ENCODE results near the gene RIPOR2.

Gene RIPOR2

GRCh38 chr6:24831771-24832716 lies 103.7 kb downstream of the RIPOR2 start:
- H3K4me3 ChIP-seq (ENCODE audit: low read length), result no peak overlapping the region
- DNase-seq (ENCODE audit: low read depth), result no peak
- no peak for TF ChIP-seq CTCF (IDR thresholded peaks at IDR 0.05; ENCODE audit: insufficient read depth, low read depth, low read length, missing control alignments)

- DNase-seq (ENCODE audit: low read depth), result no peak
- TF ChIP-seq CTCF (IDR thresholded peaks at IDR 0.05; ENCODE audit: insufficient read depth, low read depth, low read length, missing control alignments), result no peak
These were observed 106.1 kb downstream of the RIPOR2 start for GRCh38 chr6:24829657-24830056.

GRCh38 chr6:24827970-24828369 lies 107.8 kb downstream of the RIPOR2 start:
- DNase-seq (ENCODE audit: low read depth), result no peak
- TF ChIP-seq CTCF (IDR thresholded peaks at IDR 0.05; ENCODE audit: insufficient read depth, low read depth, low read length, missing control alignments), result no peak
- no peak overlapping the region for H3K4me3 ChIP-seq (ENCODE audit: low read length)

More at GRCh38 chr6:24829657-24830056, 106.1 kb downstream of the RIPOR2 start:
- no peak overlapping the region for H3K4me3 ChIP-seq (ENCODE audit: low read length)

GRCh38 chr6:24827162-24827561 lies 108.6 kb downstream of the RIPOR2 start:
- H3K4me3 ChIP-seq (ENCODE audit: low read length), result no peak overlapping the region
- peak; percentile 18 for TF ChIP-seq CTCF (IDR thresholded peaks at IDR 0.05; ENCODE audit: insufficient read depth, low read depth, low read length, missing control alignments)
- peak; percentile 86 for DNase-seq (ENCODE audit: low read depth)

GRCh38 chr6:24825130-24825630 lies 110.6 kb downstream of the RIPOR2 start:
- peak; percentile 57 for DNase-seq (ENCODE audit: low read depth)
- no peak overlapping the region for H3K4me3 ChIP-seq (ENCODE audit: low read length)
- TF ChIP-seq CTCF (IDR thresholded peaks at IDR 0.05; ENCODE audit: insufficient read depth, low read depth, low read length, missing control alignments), result no peak

GRCh38 chr6:24824142-24824938 lies 111.4 kb downstream of the RIPOR2 start:
- DNase-seq (ENCODE audit: low read depth), result no peak

More at GRCh38 chr6:24824142-24824938, 111.4 kb downstream of the RIPOR2 start:
- H3K4me3 ChIP-seq (ENCODE audit: low read length), result no peak overlapping the region
- no peak for TF ChIP-seq CTCF (IDR thresholded peaks at IDR 0.05; ENCODE audit: insufficient read depth, low read depth, low read length, missing control alignments)
